ENCODE data around the gene C6orf89.
A peak's percentile ranks its signal among the peaks of the same experiment; 100 is the strongest.

C6orf89 gene

DNA sequence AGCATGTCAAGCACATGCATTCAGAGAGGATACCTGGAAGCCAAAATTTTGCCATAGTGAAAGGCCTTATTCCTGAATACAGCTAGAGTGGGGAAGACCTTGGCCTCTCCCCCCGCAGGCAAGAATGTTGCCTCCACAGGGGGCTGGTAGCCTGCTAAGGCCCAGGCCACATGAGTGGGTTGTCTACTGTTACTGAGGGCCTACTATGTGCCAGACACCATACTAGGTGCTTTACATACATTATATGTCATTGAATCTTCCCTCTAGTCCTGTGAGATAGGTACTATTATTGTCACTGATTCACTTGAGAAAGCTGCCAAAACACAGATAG is 68.1 kb downstream of the C6orf89 start:
- no peak for DNase-seq

DNA sequence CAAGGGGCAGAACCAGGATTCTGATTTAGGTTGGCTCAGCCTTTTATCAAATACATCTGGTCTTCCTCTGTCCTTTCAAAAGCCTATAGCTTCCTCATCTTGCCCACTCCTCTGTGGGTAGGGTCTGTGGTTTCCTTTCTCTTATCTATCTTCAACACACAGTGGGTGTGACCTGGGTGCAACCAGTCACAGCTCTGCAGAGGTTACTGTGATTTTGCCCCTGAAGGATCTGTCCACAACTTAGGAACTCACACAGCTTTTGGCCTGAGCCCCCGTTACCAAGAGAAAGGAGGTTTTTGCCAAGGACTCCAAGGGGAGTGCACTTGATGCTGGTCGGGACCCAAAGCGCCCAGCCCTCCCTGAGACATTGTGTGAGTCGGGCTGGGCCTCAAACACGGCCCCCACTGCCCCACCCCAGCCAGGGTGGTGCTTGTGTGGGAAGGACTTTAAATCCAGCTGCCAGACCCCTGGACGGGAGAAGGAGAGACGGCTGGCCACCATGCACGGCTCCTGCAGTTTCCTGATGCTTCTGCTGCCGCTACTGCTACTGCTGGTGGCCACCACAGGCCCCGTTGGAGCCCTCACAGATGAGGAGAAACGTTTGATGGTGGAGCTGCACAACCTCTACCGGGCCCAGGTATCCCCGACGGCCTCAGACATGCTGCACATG is 68.6 kb downstream of the C6orf89 start, which contains the start of gene PI16:
Gene PI16 (plus strand): TSS at position 477 of the 670 bp plus-strand sequence. CDS start 23 bp downstream, at position 500.
- no peak for DNase-seq

DNA sequence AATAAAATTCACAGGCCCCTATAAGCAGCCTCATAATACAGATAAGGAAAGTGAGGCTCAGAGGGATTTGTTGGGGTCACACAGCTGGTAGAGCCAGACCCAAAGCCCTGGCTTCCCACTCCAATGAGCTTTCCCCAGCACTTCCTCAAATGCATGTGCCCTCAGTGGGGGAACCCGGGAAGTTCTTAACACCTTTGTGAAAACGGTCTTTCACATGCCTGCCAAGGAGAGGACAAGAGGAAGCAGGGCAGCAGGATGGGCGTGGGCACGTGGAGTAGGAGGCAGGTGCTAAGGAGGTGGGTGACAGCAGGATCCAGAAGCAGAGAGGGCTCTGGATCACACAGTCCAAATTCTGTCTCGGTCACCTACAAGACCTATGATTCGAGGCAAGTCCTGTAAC is 69.4 kb downstream of the C6orf89 start:
- DNase-seq, result no peak

GRCh38 chr6:36955671-36956445 is 70.1 kb downstream of the C6orf89 start:
- DNase-seq, result no peak

- no peak for DNase-seq
Measured at GRCh38 chr6:36956446-36956820, 70.7 kb downstream of the C6orf89 start.

- DNase-seq, result no peak
Measured at GRCh38 chr6:36957773-36958271, 72.1 kb downstream of the C6orf89 start.

DNA sequence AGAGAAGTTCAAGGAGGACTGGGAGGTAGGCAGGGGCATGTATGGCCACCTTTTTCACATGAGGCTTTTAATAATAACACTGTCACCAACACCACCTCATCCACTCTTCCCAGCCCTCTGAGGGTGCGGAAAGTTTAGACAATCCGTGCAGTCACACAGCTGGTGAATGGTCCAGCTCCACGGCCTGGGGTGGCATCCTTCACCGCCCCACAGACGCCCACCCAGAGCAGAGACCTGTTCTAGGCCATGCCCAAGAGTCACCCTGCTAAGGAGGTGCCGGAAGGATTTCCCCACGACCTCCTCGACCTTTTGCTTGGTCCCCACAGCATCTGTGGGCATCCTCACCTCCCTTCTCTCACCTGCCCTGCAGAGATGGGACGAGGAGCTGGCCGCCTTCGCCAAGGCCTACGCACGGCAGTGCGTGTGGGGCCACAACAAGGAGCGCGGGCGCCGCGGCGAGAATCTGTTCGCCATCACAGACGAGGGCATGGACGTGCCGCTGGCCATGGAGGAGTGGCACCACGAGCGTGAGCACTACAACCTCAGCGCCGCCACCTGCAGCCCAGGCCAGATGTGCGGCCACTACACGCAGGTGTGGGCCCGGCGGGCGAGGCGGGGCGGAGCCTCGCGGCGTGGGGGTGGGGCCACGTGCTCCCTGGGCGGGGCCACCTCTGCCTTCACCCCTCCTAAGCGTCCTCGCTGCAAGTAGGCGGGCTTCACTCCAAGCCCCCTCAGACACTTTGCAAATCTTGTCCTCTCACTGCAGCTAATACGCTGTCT is 73.2 kb downstream of the C6orf89 start:
- DNase-seq, result no peak

- DNase-seq, result no peak
Measured at GRCh38 chr6:36959555-36960250, 74.0 kb downstream of the C6orf89 start.

DNA sequence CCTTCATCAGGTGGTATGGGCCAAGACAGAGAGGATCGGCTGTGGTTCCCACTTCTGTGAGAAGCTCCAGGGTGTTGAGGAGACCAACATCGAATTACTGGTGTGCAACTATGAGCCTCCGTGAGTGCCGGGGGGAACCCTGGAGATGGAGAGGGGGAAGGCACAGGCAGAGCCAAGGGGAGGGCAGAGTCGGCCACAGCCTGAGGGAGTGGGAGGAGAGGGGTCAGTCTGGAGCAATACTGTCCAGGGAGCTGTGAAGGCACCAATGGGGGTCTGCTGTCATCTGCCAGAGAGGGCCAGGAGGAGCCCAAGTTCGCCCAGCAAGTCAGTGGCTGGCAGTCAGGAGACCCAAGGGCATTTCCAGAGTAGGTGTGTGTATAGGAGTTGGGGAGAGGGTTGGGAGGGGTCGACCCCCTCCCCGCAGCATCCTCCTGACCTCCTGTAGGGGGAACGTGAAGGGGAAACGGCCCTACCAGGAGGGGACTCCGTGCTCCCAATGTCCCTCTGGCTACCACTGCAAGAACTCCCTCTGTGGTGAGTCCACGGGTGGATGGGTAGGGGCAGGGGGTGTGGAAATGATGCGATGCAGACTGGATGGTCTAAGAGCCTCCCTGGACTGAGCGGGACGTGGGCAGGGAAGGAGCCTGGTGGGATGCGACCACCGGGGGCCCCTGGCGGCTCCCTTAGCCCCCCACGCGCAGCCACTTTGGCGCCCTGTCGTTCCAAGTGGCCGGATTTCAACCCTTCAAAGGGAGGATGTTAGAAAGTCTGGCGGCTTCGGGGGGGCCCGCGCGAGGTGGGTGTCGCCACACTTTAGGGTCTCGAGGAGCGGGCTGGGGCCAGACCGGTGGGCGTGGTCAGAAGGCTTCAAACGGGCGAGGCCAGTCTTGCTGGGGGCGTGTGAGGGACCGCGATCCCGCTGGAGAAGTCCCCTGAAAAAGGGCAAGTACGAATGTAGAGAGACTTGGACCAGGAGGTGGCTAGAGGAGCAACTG is 76.0 kb downstream of the C6orf89 start:
- DNase-seq, result no peak

- peak; percentile 83 for DNase-seq
Measured at GRCh38 chr6:36962874-36963273, 77.1 kb downstream of the C6orf89 start.

- DNase-seq, result no peak
Measured at GRCh38 chr6:36963451-36964290, 77.9 kb downstream of the C6orf89 start.

GRCh38 chr6:36964349-36964748 is 78.6 kb downstream of the C6orf89 start:
- no peak for DNase-seq

GRCh38 chr6:36964908-36965307 is 79.2 kb downstream of the C6orf89 start:
- no peak for DNase-seq

- no peak for DNase-seq
Measured at GRCh38 chr6:36967301-36967700, 81.5 kb downstream of the C6orf89 start.

DNA sequence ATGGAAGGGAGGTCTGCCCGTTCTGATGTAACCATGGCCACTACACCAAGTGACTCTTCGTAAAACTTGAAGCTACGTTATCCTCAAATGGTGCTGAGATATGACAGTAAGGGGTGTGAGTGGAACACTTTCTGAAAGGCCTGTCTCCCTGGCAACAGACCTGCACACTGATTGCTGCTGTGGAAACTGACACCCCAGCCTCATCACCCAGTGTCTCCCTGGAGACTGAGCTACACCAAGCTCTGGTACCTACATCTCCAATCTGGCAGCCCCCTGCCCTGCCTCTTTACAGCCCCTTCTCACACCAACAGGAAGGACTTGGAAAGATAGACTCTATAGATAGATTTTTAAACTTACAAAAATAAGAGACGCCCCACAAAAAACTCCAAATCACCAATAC is 82.0 kb downstream of the C6orf89 start:
- DNase-seq, result no peak

DNA sequence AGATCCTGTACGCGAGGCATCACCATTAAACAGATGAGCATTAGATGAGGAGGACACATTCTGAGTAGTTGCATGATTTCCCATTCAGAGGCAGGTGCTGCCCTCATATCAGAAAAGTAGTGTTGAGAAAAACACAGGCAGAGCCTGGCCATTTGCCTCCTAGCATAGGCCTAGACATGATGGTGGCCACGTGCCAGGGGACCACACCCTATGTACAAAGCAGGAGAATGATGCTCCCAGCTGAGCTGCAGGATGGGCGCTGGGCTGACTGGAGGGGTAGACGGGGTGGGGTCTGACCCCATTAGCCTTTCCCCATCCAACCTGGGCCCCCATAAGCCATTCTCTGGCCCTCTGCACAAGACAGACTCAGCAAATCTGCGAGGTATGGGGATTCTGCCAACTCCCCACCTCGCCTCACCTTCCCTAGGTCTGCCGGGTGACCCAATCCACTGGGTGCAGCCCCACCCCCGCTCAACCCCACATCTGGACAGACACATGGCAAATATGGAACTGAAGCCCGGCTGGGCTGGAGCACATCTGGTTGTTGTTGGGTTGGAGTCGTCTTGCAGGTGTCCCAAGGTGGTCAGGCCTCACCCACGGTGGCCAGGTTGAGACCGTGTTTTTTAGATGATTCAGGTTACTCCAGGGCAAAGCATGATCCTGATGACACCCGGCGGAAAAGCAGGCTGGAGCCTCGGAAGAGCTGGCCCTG is 82.7 kb downstream of the C6orf89 start:
- DNase-seq, result no peak

DNA sequence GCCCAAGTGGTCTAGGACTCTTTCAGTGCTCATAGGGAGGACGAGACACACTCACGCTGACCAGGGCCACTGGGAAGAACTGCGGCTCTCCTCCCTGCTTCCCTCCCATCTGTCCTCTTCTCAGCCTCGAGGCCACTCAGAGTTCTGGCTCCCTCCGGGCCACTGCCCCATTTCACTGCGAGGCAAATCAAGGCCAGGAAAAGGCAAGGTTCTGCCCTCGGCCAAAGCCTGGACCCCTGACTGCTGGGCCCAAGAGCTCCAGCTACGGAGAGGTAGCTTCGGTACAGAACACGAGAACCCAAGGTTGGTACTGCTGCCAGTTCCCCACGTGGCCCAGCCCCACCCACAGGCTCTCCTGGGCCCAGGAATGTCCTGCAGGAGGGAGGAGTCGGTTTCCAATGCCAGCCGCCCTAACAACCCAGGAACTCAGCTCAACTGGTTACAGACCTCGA is 83.5 kb downstream of the C6orf89 start:
- DNase-seq, result no peak

DNA sequence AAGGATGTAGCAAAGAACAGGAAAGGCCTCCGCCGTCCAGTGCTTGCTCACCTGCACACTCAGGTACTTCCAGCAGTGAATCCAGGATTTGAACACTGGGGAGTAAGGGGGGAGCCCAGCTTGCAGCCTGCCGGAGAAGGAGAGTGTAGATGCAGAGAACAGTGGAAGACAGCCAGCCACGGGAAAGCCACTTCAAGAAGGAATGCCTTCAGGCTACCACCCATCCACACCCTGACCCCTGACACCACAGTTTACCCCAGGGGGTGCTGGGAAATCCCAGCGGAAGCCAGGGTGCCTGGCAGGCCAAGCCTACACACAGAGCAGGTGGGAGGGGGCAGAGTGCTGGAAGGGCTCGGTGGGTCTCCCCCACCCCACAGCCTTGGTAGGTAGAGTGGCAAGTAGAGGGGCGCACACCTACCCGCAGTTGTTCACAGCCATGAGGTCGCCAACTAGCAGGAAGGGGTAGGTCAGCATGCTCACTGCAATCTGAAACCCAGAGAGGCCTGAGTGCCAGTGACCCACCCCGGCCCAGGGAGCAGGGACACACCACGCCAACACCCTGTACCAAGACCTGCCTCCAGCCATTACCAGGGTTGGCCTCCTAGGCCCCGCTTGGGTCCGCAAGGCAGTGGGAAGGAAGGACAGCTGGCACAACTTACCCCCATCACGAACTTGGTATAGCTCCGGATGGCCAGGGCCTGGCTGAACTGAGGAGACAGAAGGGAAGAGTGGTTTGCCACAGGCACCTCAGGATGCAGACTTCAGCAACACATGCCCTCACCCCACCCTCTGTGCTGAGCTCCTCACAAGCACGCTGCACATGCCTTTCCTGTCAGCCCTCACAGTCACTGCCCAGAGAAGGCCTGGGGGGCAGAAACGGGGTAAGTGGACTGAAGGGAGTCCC is 84.5 kb downstream of the C6orf89 start:
- DNase-seq, result no peak

Data from stimulated activated CD4-positive, alpha-beta T cell treated with anti-CD3 and anti-CD28 coated beads, Interleukin-15, amount 100 ng/mL, for 24 hours (primary cell).